CD4-positive, alpha-beta memory T cell (primary cell): ENCODE data around the gene ZSCAN10. TPM values are rescaled to one million over a fixed set of nuclear protein-coding genes. Genes with fewer than 3 reads are reported as not detected.
A peak's percentile ranks its signal among the peaks of the same experiment; 100 is the strongest.
"Not testable (repeated sequence)": the region's sequence is repeated elsewhere in the genome, so short reads cannot be mapped to it uniquely, and the experiment has no call there.

ENCODE experiments used
- CTCF ChIA-PET: fragments of 350-600 bp; sonication (Branson Sonifier 250); formaldehyde crosslinking; loops from one replicate; lab custom pipeline; 2021; ENCODE audit warnings: inconsistent platforms; ENCODE audit not compliant: partially characterized antibody; lab: Charles Lee
- POLR2A ChIA-PET: fragments of 350-600 bp; sonication (Branson Sonifier 250); formaldehyde crosslinking; loops from one replicate; lab custom pipeline; 2021; ENCODE audit not compliant: partially characterized antibody; lab: Charles Lee
- DNase-seq, 5 donors: peaks; one replicate each; pipeline versions ENCODE4 v3.0.0 to v3.0.0-alpha.2; 2020 to 2022; ENCODE audit warnings: mixed read lengths in 1 of 5
- H3K27ac ChIP-seq: one replicate; pipeline ENCODE4 v1.7.0; 2013; ENCODE audit warnings: low read depth, low read length
- H3K27me3 ChIP-seq: 2 replicates; pipeline ENCODE4 v1.7.0; 2013; ENCODE audit warnings: mild to moderate bottlenecking, low read length, moderate library complexity; ENCODE audit not compliant: insufficient read depth
- H3K36me3 ChIP-seq: 2 replicates; pipeline ENCODE4 v1.7.0; 2013; ENCODE audit warnings: mild to moderate bottlenecking, low read length, moderate library complexity; ENCODE audit not compliant: insufficient read depth
- H3K4me1 ChIP-seq: 2 replicates; pipeline ENCODE4 v1.7.0; 2013; ENCODE audit warnings: mild to moderate bottlenecking, low read length, moderate library complexity; ENCODE audit not compliant: insufficient read depth
- H3K4me3 ChIP-seq, 2 donors: one replicate each; pipeline ENCODE4 v1.7.0; 2013; ENCODE audit warnings: low read length in 2 of 2, mild to moderate bottlenecking in 1 of 2
- H3K9me3 ChIP-seq, 2 donors: one replicate each; pipeline ENCODE4 v1.7.0; 2013; ENCODE audit warnings: low read length in 2 of 2, control low read depth in 1 of 2; ENCODE audit not compliant: control insufficient read depth in 1 of 2
- H3K27ac Mint-ChIP-seq, 7 donors: one replicate each; pipeline ENCODE4 v1.8.0; 2020 to 2021; ENCODE audit warnings: mixed read lengths in 7 of 7, mild to moderate bottlenecking in 6 of 7, inconsistent platforms in 3 of 7, moderate library complexity in 3 of 7
- H3K27me3 Mint-ChIP-seq, 2 donors: one replicate each; pipeline ENCODE4 v1.8.0; 2020 to 2021; ENCODE audit warnings: mixed read lengths in 2 of 2
- H3K36me3 Mint-ChIP-seq, 2 donors: one replicate each; pipeline ENCODE4 v1.8.0; 2020 to 2021; ENCODE audit warnings: mixed read lengths in 2 of 2, inconsistent platforms in 1 of 2, mild to moderate bottlenecking in 1 of 2
- H3K4me1 Mint-ChIP-seq, 4 donors: one replicate each; pipeline ENCODE4 v1.8.0; 2020 to 2021; ENCODE audit warnings: mixed read lengths in 4 of 4, mild to moderate bottlenecking in 1 of 4
- H3K4me3 Mint-ChIP-seq, 8 donors: one replicate each; pipeline ENCODE4 v1.8.0; 2020 to 2021; ENCODE audit warnings: mixed read lengths in 8 of 8, mild to moderate bottlenecking in 7 of 8, moderate library complexity in 6 of 8, inconsistent platforms in 3 of 8
- H3K9me3 Mint-ChIP-seq, 8 donors: one replicate each; pipeline ENCODE4 v1.8.0; 2020 to 2021; ENCODE audit warnings: mixed read lengths in 8 of 8, mild to moderate bottlenecking in 5 of 8, inconsistent platforms in 3 of 8, moderate library complexity in 1 of 8
- intact Hi-C: fragments of 100-400 bp; cut with micrococcal nuclease; formaldehyde crosslinking; loops from one replicate; pipeline ENCODE4 v1.15.1; 2023
- polyA plus RNA-seq, 2 donors: library from polyadenylated mRNA; unstranded; fragments of 300-500 nt; fragmentation: Illumina TruSeq; gene quantifications; one replicate each; pipeline ENCODE4 v1.2.3, GENCODE V29; 2021
- total RNA-seq, 2 experiments: library from RNA; stranded (reverse); gene quantifications; one replicate each; pipeline ENCODE4 v1.2.3, GENCODE V29; 2021

Gene ZSCAN10
- total and polyA plus RNA-seq, 4 experiments from 2014 or later = 0.15 TPM; not detected in 3

GRCh38 chr16:3141781-3142311 is 42.8 kb upstream of the ZSCAN10 start:
- no peaks in the 10 kb centered on the region for H3K27me3 ChIP-seq
- Mint-ChIP-seq H3K36me3 (peaks cover 11 to 30% of the 10 kb centered on the region in 2 donors), H3K4me1 (peaks cover 0 to 12% (median 4%) of the 10 kb centered on the region in 4 donors), H3K27me3 (no peaks in the 10 kb centered on the region), H3K4me3 (no peak overlapping the region), H3K9me3 (no peaks in the 10 kb centered on the region), H3K27ac (peak overlapping the region in 2 of 7 donors; percentile 22 to 84)
- H3K36me3 ChIP-seq = peaks cover 15% of the 10 kb centered on the region
- no peak for DNase-seq
- H3K9me3 ChIP-seq = no peaks in the 10 kb centered on the region
- ChIA-PET POLR2A (no interaction called here), CTCF (no interaction called here)
- H3K4me3 ChIP-seq = no peak overlapping the region
- intact Hi-C loops = no loop called here
- no peak overlapping the region for H3K27ac ChIP-seq
- no peaks in the 10 kb centered on the region for H3K4me1 ChIP-seq

- H3K9me3 Mint-ChIP-seq = no peaks in the 10 kb centered on the region
- H3K36me3 Mint-ChIP-seq = peaks cover 11 to 32% of the 10 kb centered on the region in 2 donors
- Histone ChIP-seq H3K36me3 (peaks cover 15% of the 10 kb centered on the region), H3K9me3 (no peaks in the 10 kb centered on the region), H3K27ac (no peak overlapping the region), H3K27me3 (no peaks in the 10 kb centered on the region), H3K4me3 (no peak overlapping the region), H3K4me1 (peaks cover 5% of the 10 kb centered on the region)
- CTCF ChIA-PET = interaction anchor here (1.0 to 2.0 kb wide), 2 partner anchors 9 to 10 kb away, joined by 3 to 5 read pairs; no protein-coding TSS in a partner anchor
- DNase-seq = no peak
- H3K4me3 Mint-ChIP-seq = no peak overlapping the region
- POLR2A ChIA-PET = interaction anchor here (1.1 to 10.2 kb wide), 3 partner anchors 9 to 18 kb away, joined by 3 to 123 read pairs (median 4); no protein-coding TSS in a partner anchor
- intact Hi-C loops = no loop called here
- no peak overlapping the region for H3K27ac Mint-ChIP-seq
- no peaks in the 10 kb centered on the region for H3K27me3 Mint-ChIP-seq
- peaks cover 5 to 17% (median 5%) of the 10 kb centered on the region in 4 donors for H3K4me1 Mint-ChIP-seq
These were observed 41.7 kb upstream of the ZSCAN10 start for GRCh38 chr16:3140603-3141427.

- ChIA-PET CTCF (interaction anchor here (1.2 to 2.0 kb wide), 2 partner anchors 10 to 11 kb away, joined by 3 to 5 read pairs; no protein-coding TSS in a partner anchor), POLR2A (interaction anchor here (1.9 to 10.2 kb wide), 2 partner anchors 10 to 19 kb away, joined by 4 to 123 read pairs; no protein-coding TSS in a partner anchor)
- H3K27ac ChIP-seq, intact Hi-C loops, H3K4me3 ChIP-seq, H3K27ac Mint-ChIP-seq, H3K27me3 Mint-ChIP-seq, H3K27me3 ChIP-seq, H3K4me3 Mint-ChIP-seq, H3K9me3 Mint-ChIP-seq, H3K9me3 ChIP-seq, DNase-seq: not testable (repeated sequence)
- Histone ChIP-seq H3K36me3 (peaks cover 15% of the 10 kb centered on the region), H3K4me1 (peaks cover 11% of the 10 kb centered on the region)
- Mint-ChIP-seq H3K4me1 (peaks cover 8 to 26% (median 12%) of the 10 kb centered on the region in 4 donors), H3K36me3 (peaks cover 11 to 39% of the 10 kb centered on the region in 2 donors)
These were observed 40.5 kb upstream of the ZSCAN10 start for GRCh38 chr16:3139561-3139960.

GRCh38 chr16:3138823-3139426 is 39.8 kb upstream of the ZSCAN10 start:
- H3K4me3 ChIP-seq = no peak overlapping the region
- H3K4me1 ChIP-seq = peaks cover 12% of the 10 kb centered on the region
- no peaks in the 10 kb centered on the region for H3K9me3 ChIP-seq
- H3K27me3 ChIP-seq = no peaks in the 10 kb centered on the region
- H3K36me3 ChIP-seq = peaks cover 15% of the 10 kb centered on the region
- POLR2A ChIA-PET = interaction anchor here (1.9 to 10.2 kb wide), 2 partner anchors 11 to 20 kb away, joined by 4 to 123 read pairs; no protein-coding TSS in a partner anchor
- H3K4me1 Mint-ChIP-seq = peaks cover 10 to 30% (median 16%) of the 10 kb centered on the region in 4 donors
- no peak overlapping the region for H3K27ac ChIP-seq
- H3K36me3 Mint-ChIP-seq = peaks cover 11 to 40% of the 10 kb centered on the region in 2 donors
- no peak for DNase-seq
- no peak overlapping the region for H3K4me3 Mint-ChIP-seq
- H3K27ac Mint-ChIP-seq = peak overlapping the region in 1 of 7 donors; percentile 36
- intact Hi-C loops = no loop called here
- no peaks in the 10 kb centered on the region for H3K27me3 Mint-ChIP-seq
- H3K9me3 Mint-ChIP-seq = no peaks in the 10 kb centered on the region
- CTCF ChIA-PET = interaction anchor here (1.2 to 2.0 kb wide), 4 partner anchors 9 to 81 kb away, joined by 3 to 5 read pairs (median 4); no protein-coding TSS in a partner anchor

- intact Hi-C loops = no loop called here
- Histone ChIP-seq H3K27me3 (no peaks in the 10 kb centered on the region), H3K4me3 (no peak overlapping the region), H3K4me1 (peaks cover 16% of the 10 kb centered on the region), H3K36me3 (peaks cover 15% of the 10 kb centered on the region), H3K27ac (no peak overlapping the region), H3K9me3 (no peaks in the 10 kb centered on the region)
- CTCF ChIA-PET = interaction anchor here (1.4 to 1.7 kb wide), 2 partner anchors 12 to 80 kb away, joined by 3 to 5 read pairs; no protein-coding TSS in a partner anchor
- H3K9me3 Mint-ChIP-seq = no peaks in the 10 kb centered on the region
- no peak overlapping the region for H3K27ac Mint-ChIP-seq
- no peaks in the 10 kb centered on the region for H3K27me3 Mint-ChIP-seq
- POLR2A ChIA-PET = interaction anchor here (7.3 to 10.2 kb wide), 2 partner anchors 11 to 21 kb away, joined by 72 to 123 read pairs; no protein-coding TSS in a partner anchor
- no peak overlapping the region for H3K4me3 Mint-ChIP-seq
- H3K4me1 Mint-ChIP-seq = peaks cover 12 to 35% (median 19%) of the 10 kb centered on the region in 4 donors
- no peak for DNase-seq
- peaks cover 11 to 40% of the 10 kb centered on the region in 2 donors for H3K36me3 Mint-ChIP-seq
These were observed 39.2 kb upstream of the ZSCAN10 start for GRCh38 chr16:3138342-3138741.

- Mint-ChIP-seq H3K9me3 (no peaks in the 10 kb centered on the region), H3K27ac (peak overlapping the region in 2 of 7 donors; percentile 64 to 70), H3K4me1 (peaks cover 10 to 40% (median 20%) of the 10 kb centered on the region in 4 donors), H3K36me3 (peaks cover 6 to 35% of the 10 kb centered on the region in 2 donors), H3K4me3 (no peak overlapping the region), H3K27me3 (no peaks in the 10 kb centered on the region)
- Histone ChIP-seq H3K4me3 (no peak overlapping the region), H3K4me1 (peaks cover 24% of the 10 kb centered on the region), H3K27ac (no peak overlapping the region), H3K9me3 (no peaks in the 10 kb centered on the region), H3K36me3 (peaks cover 10% of the 10 kb centered on the region), H3K27me3 (no peaks in the 10 kb centered on the region)
- no peak for DNase-seq
- POLR2A ChIA-PET = interaction anchor here (0.8 to 10.2 kb wide), 3 partner anchors 13 to 145 kb away, joined by 3 to 123 read pairs (median 72); no protein-coding TSS in a partner anchor
- intact Hi-C loops = no loop called here
- CTCF ChIA-PET = interaction anchor here (0.8 to 13.2 kb wide), 4 partner anchors 8 to 134 kb away, joined by 3 to 277 read pairs (median 4); no protein-coding TSS in a partner anchor
These were observed 38.2 kb upstream of the ZSCAN10 start for GRCh38 chr16:3137267-3137666.
